NCI-H1092 (cell line): Measurements from ENCODE around the gene PACRG.

Source experiments
- DNase-seq: peaks from one replicate; lab custom pipeline; 2025; lab: John Stamatoyannopoulos, UW

The PACRG gene

DNA sequence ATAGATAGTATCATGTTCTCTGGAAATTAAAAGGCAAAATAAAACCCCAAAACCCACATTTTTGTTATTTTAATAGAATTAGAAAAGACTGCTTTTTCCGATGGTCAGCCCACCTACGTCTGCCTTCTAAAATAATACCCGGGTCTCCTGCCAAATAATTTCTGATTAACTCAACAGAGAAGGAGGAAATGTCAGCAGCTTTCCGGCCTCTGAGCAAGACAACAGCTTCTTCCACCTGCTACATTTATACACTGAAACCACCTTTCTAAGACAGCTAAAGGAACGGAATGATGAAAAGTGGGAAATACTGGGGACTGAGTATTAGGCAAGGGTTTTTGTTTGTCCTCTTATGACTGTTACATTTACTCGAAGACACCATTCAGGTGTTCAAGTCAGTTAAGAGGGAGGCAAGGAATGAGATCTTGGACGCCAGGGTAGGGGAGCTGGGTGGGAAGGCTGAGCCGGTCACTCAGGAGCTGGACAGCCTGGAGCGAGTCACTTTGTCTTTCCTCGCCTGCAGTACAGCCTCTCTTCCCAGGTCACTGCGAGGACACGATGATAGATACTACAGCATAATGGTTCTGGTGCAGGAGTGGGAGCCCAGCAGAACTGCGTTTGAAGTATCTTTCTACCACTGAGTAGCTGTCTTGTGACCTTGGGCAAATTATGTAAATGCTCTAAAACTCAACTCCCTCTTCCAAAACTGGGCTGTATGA is 590.5 kb downstream of the PACRG start:
- DNase-seq: no peak

DNA sequence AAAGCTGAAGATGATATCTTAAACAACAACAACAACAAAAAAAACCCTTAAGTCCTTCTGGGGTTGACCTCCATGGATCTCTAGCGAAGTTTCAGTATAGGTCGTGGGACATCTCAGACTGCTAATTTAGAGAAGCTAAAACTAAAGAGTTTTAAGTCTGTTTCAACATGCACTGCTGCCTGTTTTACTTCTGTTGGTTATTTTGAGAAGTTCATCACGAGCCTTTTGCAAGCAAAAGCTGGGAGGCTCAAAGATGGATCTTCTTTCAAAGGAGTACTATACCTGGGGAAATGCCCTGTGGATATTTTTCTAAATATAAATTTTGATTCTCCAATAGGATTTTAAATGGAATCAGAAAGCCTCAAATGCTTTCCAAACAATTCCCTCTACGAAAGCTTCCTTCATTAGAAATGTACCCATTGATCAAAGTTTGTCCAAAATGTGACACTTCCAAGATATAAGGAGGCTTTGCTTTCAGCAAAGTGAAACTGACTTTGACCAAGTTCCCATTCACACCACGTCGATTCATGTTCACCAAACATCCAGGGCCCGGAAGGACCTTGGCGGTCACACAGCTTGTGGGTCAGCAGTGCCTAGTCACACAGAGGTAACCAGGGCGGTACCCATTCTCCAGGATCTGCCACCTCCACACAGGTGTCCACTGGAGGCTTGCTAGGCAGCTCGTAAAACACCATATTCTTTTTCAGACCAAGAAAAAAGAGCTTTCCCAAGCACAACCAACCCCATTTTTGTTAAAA is 592.0 kb downstream of the PACRG start:
- no peak for DNase-seq

DNA sequence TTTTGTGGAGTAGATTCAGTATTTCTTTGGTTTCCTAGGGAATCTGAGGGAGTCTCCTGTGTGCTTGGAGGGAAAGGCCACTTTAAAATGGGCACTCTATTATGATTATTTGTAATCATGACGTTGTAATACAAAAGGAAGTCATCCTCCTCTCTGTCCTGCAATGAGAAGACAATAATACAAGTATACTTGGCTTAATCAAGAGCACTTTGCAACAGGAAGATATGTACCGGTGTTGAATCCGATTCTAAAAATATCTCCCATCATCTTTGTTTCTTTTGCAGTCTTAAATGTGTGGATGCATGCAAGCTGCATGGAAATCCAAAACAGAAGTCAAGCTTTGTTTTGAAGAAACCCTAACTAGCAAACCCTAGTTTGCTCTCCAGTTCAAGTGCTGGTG is 592.6 kb downstream of the PACRG start:
- DNase-seq: no peak

DNA sequence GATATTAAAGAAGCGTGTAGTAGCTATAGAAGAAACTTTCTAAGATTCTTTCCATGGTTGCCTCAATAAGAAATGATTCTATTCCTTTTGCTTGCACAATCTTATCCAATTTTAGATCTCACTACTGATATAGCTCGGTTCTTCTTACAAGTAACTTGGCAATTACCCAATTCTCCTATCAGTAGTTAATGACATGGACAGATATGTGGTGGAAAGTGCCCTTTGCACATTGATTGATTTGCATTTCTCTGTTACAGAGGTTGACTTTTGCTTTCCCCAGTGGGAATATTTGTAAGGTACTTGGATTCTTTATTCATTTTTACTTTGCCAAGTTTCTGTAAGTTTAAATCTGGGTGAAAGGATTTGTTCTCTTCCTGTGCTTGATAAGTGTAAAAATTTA is 593.0 kb downstream of the PACRG start:
- DNase-seq: no peak

DNA sequence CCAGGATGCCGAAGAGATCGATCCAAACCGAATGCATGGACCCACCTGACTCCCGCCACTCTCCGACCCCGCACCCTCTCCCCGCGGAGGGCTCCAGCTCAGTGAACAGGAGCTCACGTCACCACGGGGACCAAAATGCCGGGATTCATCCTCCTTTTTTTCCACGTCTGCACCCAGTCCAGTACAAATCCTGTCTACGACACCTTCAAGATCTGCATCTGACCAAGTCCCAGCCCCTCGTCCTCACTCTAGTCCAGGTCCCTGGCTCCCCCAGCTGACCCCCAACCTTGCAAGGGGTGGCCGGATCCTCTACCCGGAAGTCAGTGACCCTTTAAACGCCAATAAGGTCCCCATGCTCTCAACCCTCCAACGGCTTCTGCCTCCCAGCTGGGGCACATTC is 593.9 kb downstream of the PACRG start:
- DNase-seq: no peak

DNA sequence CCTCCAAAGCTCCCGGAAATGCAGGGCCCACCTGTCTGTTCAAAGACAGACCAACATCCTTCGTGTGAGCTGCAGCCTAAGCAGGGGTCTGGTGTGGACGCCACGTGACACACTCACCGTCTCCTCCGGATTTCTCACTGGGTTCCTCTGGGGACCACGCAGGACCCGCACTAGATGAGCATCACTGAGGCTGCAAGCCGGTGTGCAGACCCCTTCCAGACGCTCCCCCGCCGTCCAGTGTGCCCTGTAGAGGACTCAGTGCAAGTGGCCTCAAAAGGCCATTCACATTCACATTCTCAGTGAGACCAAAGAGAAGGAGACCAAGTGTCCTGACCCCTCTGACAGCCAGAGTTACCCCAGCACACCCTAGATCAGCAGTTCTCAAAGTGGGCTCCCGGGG is 595.5 kb downstream of the PACRG start:
- DNase-seq: no peak

DNA sequence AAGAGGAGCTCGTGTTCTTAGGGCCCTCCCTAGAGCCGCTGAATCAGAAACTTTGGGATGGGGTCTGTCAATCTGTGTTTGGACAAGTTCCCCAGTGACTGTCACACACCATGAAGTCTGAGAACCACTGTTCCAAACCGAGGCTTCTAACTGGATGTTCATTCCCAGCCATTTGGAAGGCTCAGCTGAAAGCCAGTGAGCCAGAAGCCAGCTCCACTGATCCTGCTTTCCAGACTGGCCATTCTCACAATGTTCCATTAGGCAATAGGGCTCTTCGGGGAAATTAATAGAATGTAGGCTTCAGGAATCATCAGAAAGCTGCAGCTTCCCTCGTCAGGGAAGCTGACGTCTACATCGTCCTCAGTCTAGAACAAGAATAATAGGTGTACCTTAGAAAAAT is 595.9 kb downstream of the PACRG start:
- no peak for DNase-seq

DNA sequence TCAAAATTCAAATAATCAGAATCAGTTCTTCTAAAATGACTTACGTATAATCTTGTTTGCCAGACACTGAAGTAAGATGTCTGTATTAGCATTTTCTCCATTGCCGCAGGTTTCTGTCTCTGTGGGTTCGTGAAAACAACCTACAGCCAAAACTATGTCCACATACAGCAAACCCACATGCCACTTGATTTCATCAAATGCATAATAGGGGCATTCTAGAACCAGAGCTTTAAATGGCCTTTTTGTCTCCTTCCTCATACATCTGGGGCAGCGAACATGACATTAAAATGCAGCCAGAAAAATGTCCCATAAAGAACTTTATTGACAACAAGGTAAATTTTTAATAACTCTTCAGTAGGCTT is 596.5 kb downstream of the PACRG start:
- DNase-seq: no peak

DNA sequence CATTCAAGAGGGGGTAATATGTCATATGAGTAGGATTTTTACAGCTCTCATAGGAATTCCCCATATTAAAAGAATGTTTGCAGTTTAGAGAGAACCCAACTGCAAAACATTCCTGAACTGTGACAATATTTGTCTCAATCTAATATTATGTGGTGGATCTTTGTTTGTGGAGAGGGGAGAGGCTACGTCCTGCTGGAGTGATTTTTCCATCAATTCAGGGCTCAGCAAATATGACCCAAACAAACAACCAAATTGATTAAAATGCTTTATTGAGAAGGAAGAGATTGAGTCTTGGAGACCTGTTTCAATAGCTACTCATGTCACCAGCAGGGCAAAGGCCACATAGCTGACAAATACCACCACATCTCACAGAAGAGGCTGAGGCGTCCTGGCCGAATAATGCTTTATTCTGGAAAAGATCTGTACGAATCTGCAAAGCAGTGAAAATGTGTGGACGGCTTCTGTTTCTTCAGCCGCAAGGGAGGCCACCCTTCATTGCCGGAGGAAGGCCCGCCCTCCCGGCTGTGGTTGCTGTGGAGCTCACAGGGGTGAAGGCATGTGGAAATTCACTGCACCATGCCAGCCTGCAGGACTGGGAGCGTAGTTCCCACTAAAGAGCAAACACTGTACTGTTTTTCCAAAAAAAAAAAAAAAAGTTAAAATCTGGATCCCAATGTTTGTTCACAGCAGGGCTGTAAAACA is 597.1 kb downstream of the PACRG start:
- no peak for DNase-seq

DNA sequence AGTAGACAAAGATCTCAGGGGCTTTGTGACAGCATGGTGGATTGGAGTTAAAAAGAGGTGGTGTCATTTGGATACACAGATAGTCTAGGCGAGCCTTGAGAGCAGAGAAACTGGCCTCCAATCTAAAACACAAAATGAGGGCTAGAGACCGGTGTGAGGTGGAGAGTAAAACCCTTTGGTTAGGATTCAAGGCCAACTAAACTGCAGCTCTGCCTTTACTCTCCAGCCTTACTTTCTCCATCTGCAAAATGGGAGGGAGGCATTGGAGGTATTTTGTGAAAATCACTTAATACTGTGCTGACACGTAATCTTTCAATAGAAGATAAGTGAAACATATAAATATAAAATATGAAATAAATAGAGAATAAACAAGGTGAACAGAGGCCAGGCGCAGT is 597.6 kb downstream of the PACRG start:
- DNase-seq: no peak

DNA sequence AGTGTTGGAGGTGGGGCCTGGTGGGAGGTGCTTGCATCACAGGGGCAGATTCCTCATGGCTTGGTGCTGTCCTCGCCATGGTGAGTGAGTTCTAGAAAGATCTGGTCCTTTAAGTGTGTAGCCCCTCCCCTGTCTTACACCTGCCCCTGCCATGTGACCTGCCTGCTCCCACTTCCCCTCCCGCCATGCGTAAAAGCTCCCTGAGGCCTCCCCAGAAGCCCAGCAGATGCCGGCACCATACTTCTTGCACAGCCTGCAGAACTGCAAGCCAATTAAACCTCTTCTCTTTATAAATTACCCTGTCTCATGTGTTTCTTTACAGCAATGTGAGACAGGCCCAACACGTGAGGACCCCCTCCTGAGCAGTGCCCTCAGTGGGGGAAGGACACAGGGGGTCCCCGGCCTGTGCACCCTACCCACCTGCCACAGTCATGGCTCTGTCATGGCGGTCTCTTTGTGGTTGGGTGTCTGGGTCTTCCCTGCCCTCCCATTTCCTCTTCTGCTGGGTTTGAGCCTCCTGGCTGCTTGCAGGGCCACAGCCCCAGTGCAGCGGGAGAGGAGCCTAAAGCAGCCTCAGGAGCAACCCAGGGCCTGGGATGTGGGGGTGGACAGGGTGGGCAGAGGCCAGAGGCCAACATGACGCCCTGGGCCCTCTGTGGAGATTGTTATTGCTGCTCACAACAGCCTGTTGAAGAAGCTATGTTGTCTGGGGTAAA is 599.5 kb downstream of the PACRG start:
- DNase-seq: no peak

DNA sequence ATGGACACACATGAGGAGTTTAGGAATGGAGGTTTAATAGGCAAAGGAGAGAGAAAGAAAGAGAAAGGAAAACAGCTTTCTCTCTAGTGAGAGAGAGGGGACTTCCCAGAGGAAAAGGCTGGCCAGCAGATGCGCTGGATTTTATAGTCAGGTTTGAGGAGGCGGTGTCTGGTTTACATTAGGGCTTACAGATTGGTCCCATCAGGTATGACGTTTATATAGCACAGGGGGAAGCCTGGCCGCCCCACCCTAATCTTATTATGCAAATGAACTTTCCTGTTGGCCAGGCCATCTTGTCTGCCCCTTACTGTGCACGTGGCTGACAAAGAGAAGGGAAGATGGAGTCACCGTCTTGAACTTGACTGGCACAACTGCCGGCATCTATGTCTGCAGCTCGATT is 600.1 kb downstream of the PACRG start:
- DNase-seq: no peak

DNA sequence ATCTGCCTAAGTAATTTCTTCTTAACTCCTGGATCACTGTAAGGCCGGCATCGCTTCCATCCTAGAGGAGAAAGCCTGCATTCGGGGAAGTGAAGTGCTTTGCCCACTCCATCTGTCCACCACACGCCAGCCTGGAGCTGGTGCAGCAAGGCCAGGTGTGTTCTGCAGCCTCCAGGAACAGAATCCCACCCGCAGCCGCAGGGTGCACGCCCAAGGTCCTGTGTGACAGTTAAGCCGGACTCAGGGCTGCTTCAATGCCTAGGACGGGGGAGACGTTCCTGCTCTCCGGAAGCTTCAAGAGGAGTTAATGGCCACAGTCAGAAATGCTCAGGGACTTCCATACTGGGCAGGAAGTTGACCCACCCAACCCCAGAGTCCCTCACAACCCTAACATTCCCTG is 600.6 kb downstream of the PACRG start:
- no peak for DNase-seq

DNA sequence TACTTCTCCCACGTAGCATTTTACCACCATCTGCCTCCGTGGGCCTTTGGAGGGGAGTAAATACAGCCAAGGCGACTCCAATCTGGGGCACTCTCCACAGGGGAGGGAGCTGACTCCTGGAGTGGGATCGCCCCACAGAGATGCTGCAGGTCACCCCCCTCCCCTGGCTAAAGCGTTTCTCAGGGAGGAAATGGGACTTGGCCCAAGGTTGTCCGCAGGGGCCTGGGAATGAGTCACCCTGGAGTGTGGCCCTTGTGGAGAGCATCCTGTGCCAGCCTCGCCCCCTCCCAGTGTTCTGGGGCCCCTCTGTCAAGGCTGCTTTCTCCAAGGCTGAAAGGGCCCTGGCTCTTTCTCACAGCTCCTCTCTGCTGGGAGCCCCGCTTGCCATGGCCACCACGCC is 602.2 kb downstream of the PACRG start:
- DNase-seq: no peak

DNA sequence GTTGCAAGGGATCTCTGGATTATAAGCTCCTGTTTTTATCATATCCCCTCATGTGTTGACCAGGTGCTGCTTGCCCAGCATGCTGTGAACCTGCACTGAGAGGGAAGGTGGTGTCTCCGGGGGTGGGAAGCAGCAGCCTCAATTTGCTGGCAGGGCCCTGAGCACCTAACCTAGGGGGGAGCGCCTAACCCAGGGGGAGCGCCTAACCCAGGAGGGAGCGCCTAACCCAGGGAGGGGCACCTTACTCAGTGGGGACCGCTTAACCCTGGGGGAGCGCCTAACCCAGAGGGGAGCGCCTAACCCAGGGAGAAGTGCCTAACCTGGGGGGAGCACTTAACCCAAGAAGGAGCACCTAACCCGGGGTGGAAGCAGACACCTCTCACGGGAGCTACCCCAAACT is 603.5 kb downstream of the PACRG start:
- DNase-seq: no peak

DNA sequence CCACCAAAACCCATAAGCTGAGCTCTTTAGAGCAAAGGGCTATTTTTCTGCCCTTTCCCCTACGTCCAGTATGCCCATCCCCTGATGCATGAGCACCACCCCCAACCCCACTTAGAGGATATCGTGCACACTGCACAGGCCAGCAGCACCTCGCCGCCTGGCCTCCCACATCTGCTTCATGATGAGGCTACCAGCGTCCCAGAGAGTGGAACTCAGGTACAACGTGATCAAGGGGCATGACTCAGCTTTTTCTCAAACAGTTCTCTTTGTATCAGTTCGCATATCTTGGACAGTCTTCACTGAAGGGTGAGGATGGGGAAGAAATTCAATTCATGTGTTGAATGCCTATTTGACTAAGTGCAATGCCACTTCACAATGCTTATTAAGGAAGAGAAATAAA is 604.8 kb downstream of the PACRG start:
- no peak for DNase-seq

DNA sequence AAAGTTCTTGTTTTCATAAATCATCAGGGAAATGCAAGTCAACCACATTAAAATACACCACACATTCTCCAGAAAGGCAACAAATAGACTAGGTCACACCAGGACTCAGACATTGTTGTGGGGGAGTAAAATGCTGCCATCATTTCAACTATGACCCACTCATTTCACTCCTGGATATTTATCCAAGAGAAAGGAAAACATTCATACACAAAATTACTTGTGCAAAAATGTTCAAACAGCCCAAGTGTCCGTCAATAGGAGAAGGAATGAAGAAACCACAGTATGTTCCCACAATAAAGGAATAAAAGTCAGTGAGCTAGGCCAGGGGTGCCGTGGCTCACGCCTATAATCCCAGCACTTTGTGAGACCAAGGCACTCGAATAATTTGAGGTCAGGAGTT is 605.3 kb downstream of the PACRG start:
- no peak for DNase-seq

DNA sequence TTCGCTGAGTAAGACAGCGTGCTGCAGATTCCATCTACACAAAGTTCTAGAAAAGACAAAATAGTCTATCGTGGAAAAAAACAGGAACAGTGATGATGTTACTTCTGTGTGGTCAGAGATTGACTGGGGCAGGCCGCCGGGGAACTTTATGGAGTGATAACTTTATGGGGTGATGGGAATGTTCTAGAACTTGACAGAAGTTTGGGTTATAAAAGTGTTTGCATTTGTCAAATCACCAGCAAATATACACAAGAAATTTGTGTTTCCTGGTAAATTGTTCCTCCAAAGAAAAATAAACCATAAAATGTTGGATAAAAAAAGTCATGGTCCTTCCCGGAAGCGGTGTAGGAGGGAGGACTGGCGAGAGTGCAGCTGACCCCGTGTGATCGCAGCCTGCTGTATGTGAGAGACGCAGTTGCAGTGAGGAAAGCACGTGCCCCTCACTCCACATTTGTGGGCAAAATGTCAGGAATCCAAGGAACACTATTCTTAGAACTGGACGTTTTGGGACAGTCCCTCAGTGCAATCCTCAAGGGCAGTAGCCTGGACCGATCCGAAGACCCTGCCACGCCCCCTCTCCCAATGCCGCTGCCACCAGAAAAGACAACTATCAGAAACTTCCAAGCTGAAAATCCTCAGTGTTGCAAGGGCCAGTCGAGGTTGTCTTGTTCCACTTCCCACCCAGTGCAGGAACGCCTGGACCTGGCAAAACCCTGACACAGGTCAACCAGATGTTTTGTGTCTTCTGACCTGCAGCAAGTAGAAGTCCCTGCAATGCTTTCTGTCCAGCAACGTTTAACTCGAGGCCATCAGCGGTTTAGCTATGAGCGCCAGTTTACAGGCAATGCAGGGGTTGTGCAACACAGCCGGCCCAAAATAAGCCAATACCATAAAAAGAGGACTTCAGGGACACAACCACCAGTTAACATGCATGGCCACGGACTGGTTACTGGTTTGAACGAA is 606.2 kb downstream of the PACRG start:
- DNase-seq: no peak

DNA sequence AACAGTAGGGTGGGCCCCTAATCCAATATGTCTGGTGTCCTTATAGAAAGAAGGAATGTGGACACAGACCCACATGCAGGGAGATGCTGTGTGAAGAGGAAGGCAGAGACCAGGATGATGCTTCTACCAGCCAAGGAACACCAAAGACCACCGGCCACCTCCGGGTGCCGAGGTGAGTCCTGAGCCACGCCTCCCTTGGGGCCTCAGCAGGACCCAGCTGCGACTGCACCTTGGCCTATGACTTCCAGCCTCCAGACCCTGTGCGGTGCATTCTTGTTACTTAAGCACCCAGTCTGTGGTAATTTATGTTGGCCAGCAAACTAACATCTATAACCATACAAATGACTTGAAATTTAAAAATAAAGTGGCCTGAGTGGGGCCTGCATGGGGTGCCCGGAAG is 607.3 kb downstream of the PACRG start:
- no peak for DNase-seq

DNA sequence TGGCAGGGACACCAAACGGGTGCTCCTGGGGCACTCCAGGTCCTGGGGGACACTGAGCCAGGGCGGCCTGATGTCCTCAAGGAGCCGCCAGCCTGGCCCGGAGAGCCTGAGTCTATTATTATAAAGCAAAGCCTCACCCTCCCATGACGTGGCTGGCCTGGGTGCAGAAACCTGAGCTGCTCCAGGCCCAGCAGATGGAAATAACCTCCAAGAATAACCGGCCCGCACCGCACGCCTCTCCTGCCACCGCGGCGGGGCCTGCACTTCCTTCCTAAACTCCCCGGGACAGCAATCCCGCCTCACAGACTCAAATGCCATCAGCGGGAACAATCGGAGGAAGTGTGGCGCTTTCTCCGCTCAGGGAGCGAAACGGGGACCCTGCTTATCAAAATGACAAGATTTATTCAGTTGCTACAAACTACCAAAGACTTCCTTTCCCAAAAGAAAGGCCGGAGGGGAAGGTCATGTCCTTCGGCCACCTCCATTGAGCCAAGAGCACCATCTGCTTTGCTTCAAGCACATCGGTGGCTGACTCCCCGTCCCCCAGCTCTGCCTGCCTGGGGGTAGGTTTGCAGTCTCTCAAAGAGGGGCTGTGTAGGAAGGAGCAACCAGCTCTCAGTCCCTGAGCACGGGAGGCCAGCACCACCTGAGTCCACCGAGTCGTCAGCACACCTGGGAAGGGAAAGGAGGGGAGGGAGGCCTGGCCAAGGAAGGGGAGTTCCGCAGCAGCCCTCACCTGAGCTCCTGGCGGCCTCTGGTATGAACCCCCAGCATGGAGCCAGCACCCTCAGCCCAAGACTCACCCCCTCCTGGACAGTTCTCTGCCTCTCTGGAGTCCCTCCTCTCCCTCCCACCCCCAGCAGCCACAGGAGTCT is 608.1 kb downstream of the PACRG start:
- no peak for DNase-seq

DNA sequence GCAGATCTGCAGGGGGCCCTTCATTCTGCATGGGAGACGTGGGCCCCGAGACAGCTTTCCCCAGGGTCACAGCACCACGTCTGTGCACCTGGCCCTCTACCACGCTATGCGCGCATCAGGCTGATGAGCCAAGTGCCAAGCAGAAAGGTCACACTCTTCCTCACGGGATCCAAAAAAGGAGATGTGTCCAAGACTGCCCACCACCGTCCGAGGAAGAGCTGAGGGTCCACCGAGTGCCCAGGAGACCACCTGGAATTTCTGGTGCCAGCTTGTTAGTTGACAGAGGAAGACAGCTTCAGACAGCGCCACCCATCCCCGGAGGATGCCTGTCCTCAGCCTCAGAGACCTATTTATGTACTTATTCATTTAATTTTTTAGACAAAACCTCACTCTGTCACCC is 609.2 kb downstream of the PACRG start:
- DNase-seq: no peak
